Activated naive CD4-positive, alpha-beta T cell treated with Interleukin-2 at 50 U/mL for 16 hours (primary cell): ENCODE measurements around the gene LRCH3.
A peak's percentile ranks its signal among the peaks of the same experiment; 100 is the strongest.

ENCODE experiments used
- DNase-seq: peaks from one replicate; pipeline ENCODE4 v3.0.0-alpha.2; 2020

LRCH3 gene

GRCh38 chr3:197794115-197794514 lies 3.1 kb downstream of the LRCH3 start:
- no peak for DNase-seq

GRCh38 chr3:197795200-197795599 lies 4.1 kb downstream of the LRCH3 start:
- DNase-seq, result no peak

GRCh38 chr3:197796087-197796486 lies 5.0 kb downstream of the LRCH3 start:
- DNase-seq, result no peak

- no peak for DNase-seq
Observed at GRCh38 chr3:197798863-197799262, 7.8 kb downstream of the LRCH3 start.

- DNase-seq, result no peak
Observed at GRCh38 chr3:197800379-197800778, 9.3 kb downstream of the LRCH3 start.

- peak; percentile 11 for DNase-seq
Observed at GRCh38 chr3:197801891-197802778, 11.1 kb downstream of the LRCH3 start.

- no peak for DNase-seq
Observed at GRCh38 chr3:197802779-197803459, 11.9 kb downstream of the LRCH3 start.

GRCh38 chr3:197804511-197804910 lies 13.5 kb downstream of the LRCH3 start:
- no peak for DNase-seq

GRCh38 chr3:197807969-197808587 lies 17.0 kb downstream of the LRCH3 start:
- DNase-seq, result no peak

GRCh38 chr3:197809356-197810020 lies 18.4 kb downstream of the LRCH3 start:
- DNase-seq, result no peak

- no peak for DNase-seq
Observed at GRCh38 chr3:197810901-197811300, 19.8 kb downstream of the LRCH3 start.

GRCh38 chr3:197811343-197811742 lies 20.3 kb downstream of the LRCH3 start:
- DNase-seq, result no peak

- DNase-seq, result no peak
Observed at GRCh38 chr3:197814372-197814771, 23.3 kb downstream of the LRCH3 start.

GRCh38 chr3:197820550-197821335 lies 29.7 kb downstream of the LRCH3 start:
- no peak for DNase-seq

- DNase-seq, result no peak
Observed at GRCh38 chr3:197829397-197830045, 38.5 kb downstream of the LRCH3 start.

- no peak for DNase-seq
Observed at GRCh38 chr3:197830308-197830966, 39.4 kb downstream of the LRCH3 start.

GRCh38 chr3:197830967-197831313 lies 39.9 kb downstream of the LRCH3 start:
- no peak for DNase-seq

- no peak for DNase-seq
Observed at GRCh38 chr3:197833930-197834715, 43.1 kb downstream of the LRCH3 start.

- no peak for DNase-seq
Observed at GRCh38 chr3:197835509-197835908, 44.5 kb downstream of the LRCH3 start.

- no peak for DNase-seq
Observed at GRCh38 chr3:197836244-197836643, 45.2 kb downstream of the LRCH3 start.

- no peak for DNase-seq
Observed at GRCh38 chr3:197837282-197837681, 46.2 kb downstream of the LRCH3 start.
